RWPE2 (cell line): ENCODE results near the gene PTPRT.

Experiments used
- ATAC-seq: fragments of 200-7000 bp; cut with Tn5 transposase; 3 replicates; pipeline ENCODE4 v1.9.1; 2021; ENCODE audit warnings: low read depth
- DNase-seq: peaks from one replicate; pipeline ENCODE4 v3.0.0-alpha.2; 2020; ENCODE audit warnings: low spot score
- H3K27ac ChIP-seq: fragments of 450-650 bp; 2 replicates; pipeline ENCODE4 v1.5.1; 2017; ENCODE audit warnings: mild to moderate bottlenecking; ENCODE audit not compliant: poor library complexity, severe bottlenecking
- H3K27me3 ChIP-seq: fragments of 250-450 bp; sonication (Bioruptor Pico); 2 replicates; pipeline ENCODE4 v1.5.1; 2021; ENCODE audit warnings: mild to moderate bottlenecking, moderate library complexity; ENCODE audit not compliant: insufficient read depth, poor library complexity, severe bottlenecking
- H3K36me3 ChIP-seq: fragments of 250-450 bp; sonication (Bioruptor Pico); 2 replicates; pipeline ENCODE4 v1.5.1; 2020; ENCODE audit warnings: low read depth, mild to moderate bottlenecking, moderate library complexity
- H3K4me1 ChIP-seq: fragments of 250-450 bp; sonication (Bioruptor Pico); 2 replicates; pipeline ENCODE4 v1.5.1; 2021; ENCODE audit warnings: mild to moderate bottlenecking, moderate library complexity; ENCODE audit not compliant: insufficient read depth, poor library complexity, severe bottlenecking
- H3K4me3 ChIP-seq: fragments of 250-450 bp; sonication (Bioruptor Pico); 2 replicates; pipeline ENCODE4 v1.5.1; 2021; ENCODE audit warnings: mild to moderate bottlenecking, moderate library complexity; ENCODE audit not compliant: severe bottlenecking
- H3K9me3 ChIP-seq: fragments of 250-450 bp; sonication (Bioruptor Pico); 2 replicates; pipeline ENCODE4 v1.5.1; 2021; ENCODE audit warnings: mild to moderate bottlenecking, moderate library complexity; ENCODE audit not compliant: severe bottlenecking
- CTCF ChIP-seq: fragments of 450-650 bp; IDR thresholded peaks from one replicate; pipeline ENCODE4 v1.5.1; 2017; ENCODE audit warnings: mild to moderate bottlenecking, moderate library complexity; ENCODE audit not compliant: poor library complexity, severe bottlenecking

PTPRT gene

DNA sequence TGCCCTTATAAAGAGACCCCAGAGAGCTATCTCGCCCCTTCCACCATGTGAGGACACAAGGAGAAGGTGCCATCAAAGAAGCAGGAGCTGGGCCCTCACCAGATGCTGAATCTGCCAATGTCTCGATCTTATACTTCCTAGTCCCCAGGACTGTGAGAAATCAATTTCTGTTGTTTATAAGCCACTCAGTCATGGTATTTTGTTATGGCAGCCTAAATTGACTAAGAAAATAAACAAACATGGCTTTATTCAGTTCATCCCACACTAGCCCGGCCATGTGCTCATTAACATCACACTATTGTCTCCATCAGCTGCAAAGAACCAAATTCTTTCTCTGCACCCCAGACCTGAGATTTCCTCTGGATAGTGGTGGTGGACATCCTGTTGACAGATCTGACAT, 302.4 kb downstream of the PTPRT start:
- DNase-seq (peak; percentile 29), ATAC-seq (no peak)
- Histone ChIP-seq H3K27ac (no peak overlapping the region), H3K4me3 (no peak overlapping the region), H3K4me1 (no peaks in the 10 kb centered on the region), H3K36me3 (no peaks in the 10 kb centered on the region), H3K9me3 (peaks cover 4% of the 10 kb centered on the region), H3K27me3 (no peaks in the 10 kb centered on the region)
- TF ChIP-seq CTCF: no peak

- no peak for ATAC-seq
- DNase-seq: no peak
- H3K9me3 ChIP-seq: peaks cover 4% of the 10 kb centered on the region
- no peak overlapping the region for H3K27ac ChIP-seq
- H3K27me3 ChIP-seq: no peaks in the 10 kb centered on the region
- no peak for TF ChIP-seq CTCF
- no peaks in the 10 kb centered on the region for H3K36me3 ChIP-seq
- no peaks in the 10 kb centered on the region for H3K4me1 ChIP-seq
- no peak overlapping the region for H3K4me3 ChIP-seq
Observed at GRCh38 chr20:42886801-42887200, 302.9 kb downstream of the PTPRT start.

GRCh38 chr20:42886046-42886445, 303.7 kb downstream of the PTPRT start:
- Histone ChIP-seq H3K4me3 (no peak overlapping the region), H3K36me3 (no peaks in the 10 kb centered on the region), H3K9me3 (no peaks in the 10 kb centered on the region), H3K27ac (no peak overlapping the region), H3K4me1 (no peaks in the 10 kb centered on the region), H3K27me3 (no peaks in the 10 kb centered on the region)
- TF ChIP-seq CTCF: no peak
- no peak for ATAC-seq
- DNase-seq: peak; percentile 34

DNA sequence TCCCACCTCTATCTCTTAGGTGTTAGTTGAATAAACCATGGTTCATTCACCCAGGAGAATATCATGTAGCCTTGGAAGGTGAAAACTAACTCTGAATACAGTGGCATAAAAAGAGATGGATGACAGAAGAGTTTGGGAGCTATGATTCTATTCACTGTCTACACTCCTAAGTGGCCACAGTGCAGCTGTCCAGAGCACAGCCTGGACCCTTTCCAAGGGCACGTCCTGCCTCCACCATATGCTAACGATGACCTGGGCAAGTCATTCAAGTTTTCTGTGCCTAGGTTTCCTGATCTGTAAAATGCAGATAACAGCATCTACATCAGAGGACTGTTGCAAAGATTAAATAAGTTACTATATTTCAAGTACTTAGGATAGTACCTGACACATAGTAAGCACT, 314.1 kb downstream of the PTPRT start:
- TF ChIP-seq CTCF: no peak
- Histone ChIP-seq H3K27me3 (no peaks in the 10 kb centered on the region), H3K4me1 (no peaks in the 10 kb centered on the region), H3K4me3 (no peak overlapping the region), H3K27ac (no peak overlapping the region), H3K36me3 (no peaks in the 10 kb centered on the region), H3K9me3 (peaks cover 2% of the 10 kb centered on the region)
- ATAC-seq (no peak), DNase-seq (no peak)

DNA sequence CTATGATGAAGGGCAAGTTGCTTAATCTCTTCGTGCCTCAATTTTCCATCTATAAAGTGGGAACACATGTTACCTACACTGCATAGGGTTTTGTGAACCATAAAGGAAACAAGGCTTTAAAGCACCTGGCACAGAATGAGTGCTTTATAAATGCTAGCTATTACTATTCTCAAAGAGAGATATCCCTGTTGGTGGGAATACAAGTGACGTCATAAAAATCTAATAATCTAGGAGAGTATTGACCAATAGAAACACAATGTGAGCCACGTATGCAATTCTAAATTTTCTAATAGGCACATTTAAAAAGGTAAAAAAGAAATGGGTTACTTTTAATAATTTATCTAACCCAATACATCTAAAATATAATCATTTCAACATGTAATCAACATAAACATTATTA, 316.4 kb downstream of the PTPRT start:
- Histone ChIP-seq H3K27ac (no peak overlapping the region), H3K4me3 (no peak overlapping the region), H3K4me1 (no peaks in the 10 kb centered on the region), H3K9me3 (no peaks in the 10 kb centered on the region), H3K36me3 (no peaks in the 10 kb centered on the region), H3K27me3 (no peaks in the 10 kb centered on the region)
- DNase-seq: no peak
- TF ChIP-seq CTCF: no peak
- ATAC-seq: no peak
